ENCODE data around the gene STAU1.
"Not testable (repeated sequence)": the region's sequence is repeated elsewhere in the genome, so short reads cannot be mapped to it uniquely, and the experiment has no call there.

STAU1 gene

DNA sequence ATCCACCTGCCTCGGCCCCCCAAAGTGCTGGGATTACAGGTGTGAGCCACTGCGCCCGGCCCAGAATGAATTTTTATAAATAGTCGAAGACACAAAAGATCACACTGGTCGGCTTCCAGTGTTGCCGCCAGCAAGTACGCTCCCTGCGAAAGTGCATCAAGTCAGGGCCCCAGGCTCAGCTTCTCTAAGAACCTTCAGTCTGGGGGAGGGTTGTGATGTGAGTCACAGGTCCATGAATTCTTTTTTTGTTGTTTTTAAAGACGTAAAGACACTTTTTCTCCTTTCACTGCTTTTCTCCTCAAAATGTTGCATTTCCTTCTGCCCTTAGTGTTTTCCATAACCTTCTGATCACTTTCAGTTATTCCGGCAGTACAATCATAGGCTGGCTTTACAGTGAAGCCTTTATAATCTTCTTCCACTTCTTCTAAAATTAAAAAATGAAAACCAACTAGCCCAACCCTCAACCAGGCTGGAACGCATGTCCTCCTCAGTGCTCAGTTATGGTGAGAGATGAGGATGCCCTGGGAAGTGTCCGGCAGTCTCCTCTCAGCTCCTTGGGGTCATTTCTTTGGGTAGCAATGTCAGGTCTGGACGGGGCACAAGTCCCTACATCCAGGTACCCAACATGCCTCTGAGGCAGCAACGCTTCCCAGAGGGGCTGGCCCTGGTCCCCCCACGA is 75.4 kb downstream of the STAU1 start:
- DNase-seq: no peak

DNA sequence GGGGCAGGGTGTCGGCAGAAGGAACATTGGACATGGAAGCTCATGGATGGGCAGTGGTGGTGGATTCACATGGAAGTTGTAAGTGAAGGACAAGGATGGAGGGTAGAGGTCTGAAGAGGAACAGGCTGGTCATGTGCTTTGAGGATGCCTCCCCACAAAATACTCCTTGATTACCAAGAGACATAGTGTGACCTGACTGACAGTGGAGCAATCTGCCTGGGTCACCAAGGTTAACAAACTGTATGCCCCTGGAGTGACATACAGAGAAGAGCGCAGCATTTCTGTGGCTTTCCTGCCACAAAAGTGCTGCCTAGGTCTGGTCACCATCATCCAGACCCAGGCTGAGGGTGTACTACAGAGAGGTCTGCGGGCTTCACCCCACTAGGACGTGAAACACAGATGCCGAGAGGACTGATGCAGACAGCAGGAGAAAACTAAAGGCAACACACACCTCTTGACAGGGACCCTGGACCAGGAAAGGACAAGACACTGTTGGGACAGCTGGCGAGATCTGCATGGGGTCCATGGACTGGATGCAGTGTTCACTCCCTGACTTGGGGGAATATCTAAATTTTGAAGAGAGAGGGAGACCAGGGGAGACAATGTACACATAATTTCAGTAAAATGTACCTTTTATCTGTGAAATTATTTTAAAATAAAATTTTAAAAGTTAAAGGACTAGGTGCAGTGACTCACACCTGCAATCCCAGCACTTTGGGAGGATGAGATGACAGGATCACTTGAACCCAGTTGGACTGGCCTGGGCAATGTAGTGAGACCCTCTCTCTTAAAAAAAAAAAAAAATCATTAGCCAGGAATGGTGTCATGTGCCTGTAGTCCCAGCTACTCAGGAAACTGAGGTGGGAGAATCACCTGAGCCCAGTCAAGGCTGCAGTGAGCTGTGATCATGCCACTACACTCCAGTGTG is 77.1 kb downstream of the STAU1 start:
- no peak for DNase-seq

DNA sequence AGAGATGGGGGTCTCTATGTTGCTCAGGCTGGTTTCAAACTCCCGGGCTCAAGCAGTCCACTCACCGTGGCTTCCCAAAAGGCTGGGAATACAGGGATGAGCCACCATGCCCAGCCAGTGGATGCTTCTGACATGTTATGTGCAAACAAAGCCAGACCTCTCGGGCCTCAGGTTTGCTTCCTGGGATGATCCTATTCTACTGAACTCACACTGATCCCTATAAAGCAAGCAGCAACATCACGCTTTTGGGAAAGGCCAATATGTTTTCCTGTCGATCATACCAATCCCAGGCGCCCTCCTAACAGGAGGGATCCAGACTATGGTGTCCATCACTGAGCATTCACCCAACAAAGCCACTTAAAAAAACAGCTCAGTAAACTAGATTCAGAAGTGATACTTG is 81.8 kb downstream of the STAU1 start:
- DNase-seq: no peak

DNA sequence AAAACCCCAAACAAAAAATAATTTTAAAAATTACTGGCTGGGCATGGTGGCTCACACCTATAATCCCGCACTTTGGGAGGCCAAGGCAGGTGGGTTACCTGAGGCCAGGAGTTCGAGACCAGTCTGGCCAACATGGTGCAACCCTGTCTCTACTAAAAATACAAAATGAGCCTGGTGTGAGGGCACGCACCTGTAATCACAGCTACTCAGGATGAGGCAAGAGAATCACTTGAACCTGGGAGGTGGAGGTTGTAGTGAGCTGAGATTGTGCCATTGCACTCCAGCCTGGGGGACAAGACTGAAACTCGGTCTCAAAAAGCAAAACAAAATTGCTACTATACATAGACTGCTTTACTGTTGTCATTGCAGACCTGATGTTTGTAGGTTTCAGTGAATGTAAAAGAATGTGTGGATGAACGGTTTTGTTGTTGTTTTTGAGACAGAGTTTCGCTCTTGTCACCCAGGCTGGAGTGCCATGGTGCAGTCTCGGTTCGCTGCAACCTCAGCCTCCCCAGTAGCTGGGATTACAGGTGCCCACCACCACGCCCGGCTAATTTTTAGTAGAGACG is 83.1 kb downstream of the STAU1 start:
- DNase-seq: not testable (repeated sequence)

DNA sequence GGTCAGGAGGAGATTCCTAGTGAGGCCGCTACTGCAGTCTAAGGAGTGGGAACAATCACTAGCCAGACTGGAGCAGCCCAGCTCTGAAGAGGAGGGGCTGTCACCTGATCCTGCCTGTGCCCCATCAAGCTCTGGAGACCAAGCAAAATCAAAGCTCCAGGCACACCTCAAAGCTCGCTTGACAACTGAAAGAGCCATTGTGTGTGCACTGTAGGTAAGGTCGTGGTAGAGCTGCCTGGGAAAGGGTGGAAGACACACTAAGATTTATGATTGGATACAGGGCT is 83.8 kb downstream of the STAU1 start:
- no peak for DNase-seq

DNA sequence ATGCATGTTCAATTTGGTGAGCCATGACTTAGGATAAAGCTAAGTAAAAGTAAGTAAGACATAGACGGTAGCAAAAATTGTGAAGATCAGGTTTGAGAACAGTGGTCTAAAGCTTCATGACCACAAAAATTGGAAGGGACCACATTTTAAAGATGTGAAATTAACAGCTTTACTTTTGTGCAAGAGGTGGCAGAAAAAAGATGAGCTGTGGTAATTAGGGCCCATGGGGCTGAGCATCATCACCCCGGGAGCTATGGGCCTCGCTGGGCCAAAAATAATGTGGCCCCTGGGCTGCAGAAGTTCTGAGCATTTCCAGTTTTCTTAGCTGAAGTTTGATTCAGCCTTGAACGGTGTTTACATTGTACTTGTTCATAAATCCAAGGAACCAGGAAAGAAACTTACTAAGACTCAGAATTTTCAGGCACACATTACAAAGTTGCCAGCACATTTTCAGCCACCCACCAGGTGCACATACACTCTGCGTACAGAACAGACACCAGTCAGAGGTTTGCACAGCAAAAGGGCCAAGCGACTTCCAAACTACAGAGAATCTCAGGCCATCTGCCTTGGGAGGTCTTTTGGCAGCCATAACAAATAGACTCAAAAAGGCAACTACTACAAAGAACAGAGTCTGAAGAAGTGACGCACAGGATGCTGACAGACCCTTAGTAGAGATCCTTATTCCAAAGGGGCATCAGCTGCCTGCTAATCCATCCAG is 84.3 kb downstream of the STAU1 start:
- DNase-seq: no peak

DNA sequence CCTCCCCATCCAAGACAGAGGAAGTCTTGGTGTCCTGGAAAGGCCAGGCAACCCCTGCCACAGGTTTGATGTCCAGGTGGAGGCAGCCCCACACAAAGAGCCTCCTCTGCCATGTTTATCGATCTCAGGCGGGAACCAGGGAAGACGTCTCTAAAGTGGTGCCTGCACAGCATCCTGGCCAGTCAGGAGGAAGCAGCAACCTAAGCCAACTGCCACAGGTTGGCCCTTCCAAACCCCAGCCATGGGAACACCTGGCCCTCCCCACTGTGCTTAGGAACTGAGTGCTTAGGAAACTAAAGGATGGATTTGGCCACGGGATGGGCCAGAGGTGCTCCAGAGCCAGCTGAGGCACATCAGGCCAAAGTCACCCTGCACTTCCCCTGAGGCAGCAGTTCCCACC is 85.1 kb downstream of the STAU1 start:
- no peak for DNase-seq

DNA sequence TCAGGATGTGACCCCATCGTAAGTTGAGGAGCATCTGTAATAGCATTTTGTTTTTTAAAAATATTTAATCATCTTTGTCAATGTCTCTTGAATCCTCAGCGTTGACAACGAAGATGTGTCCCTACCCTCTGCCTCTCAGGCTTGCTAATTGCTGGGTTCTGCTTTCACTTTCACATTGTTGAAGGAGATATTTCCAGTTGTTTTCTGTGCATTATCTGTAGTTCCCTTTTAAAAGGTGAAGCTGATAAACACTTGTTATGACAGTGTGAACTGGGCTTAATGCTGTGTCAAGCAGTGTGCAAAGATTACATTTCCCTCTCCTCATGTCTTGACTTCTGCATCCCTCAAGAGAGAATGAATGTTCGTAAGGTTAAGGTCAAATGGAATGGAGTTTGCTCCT is 87.2 kb downstream of the STAU1 start:
- no peak for DNase-seq

DNA sequence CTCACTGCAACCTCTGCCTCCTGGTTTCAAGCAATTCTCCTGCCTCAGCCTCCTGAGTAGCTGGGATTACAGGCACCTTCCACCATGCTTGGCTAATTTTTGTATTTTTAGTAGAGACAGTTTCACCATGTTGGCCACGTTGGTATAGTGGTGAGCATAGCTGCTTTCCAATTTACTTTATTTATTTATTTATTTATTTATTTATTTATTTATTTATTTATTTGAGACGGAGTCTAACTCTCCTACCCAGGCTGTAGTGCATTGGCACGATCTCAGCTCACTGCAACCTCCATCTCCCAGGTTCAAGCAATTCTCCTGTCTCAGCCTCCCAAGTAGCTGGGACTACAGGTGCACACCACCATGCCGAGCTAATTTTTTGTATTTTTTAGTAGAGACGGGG is 87.8 kb downstream of the STAU1 start:
- DNase-seq: not testable (repeated sequence)

DNA sequence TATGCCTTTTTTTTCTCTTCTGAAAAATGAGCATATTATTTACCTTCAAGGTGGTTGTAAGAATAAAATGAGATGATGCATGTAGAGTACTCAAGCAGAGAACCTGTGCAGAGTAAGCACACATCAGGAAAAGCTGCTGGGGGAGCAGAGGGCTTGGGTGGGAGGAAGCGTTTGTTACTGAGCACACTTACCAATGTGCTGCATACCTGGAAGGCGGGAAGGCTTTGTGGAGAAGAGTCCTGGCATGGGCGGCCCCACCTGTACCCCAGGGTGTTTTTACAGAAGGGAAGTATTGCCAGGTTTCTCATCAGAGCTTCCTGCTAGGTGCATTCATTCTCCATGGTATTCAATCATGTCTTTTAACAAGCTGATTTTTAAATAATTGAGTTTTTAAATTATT is 89.1 kb downstream of the STAU1 start:
- no peak for DNase-seq

DNA sequence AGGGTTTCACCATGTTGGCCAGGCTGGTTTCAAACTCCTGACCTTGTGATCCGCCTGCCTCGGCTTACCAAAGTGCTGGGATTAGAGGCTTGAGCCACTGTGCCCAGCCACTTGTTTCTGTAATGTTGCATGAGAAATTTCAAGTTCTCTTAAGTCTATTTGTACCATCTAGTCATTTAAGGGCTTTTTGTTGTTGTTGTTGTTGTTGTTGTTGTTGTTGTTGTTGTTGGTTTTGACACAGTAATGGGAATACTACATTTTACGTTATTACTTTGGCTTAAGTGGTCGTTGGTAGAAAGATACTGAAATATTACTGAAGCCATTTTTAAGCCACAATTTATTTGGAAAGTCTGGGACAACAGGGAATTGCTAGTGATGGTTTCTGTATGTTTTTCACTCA is 90.0 kb downstream of the STAU1 start:
- no peak for DNase-seq

DNA sequence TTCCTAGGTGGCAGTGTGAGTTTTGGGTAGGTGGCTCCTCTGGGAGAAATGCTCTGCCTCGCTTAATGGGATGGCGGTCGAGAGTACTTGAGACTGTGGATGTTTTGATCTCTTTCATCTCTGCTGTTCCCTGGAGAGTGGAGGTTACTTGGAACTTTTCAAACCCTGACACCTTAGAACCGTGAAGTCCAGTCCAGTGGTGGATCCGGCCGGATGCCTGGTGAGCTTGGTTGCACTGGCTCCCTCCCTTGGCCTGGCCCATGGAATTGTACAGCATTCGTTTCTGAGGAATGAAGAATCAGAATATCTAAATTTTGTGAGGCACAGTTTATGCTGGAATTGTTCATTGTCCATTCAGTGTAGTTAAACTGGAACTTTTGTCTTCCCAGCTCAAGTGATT is 91.0 kb downstream of the STAU1 start:
- DNase-seq: no peak

DNA sequence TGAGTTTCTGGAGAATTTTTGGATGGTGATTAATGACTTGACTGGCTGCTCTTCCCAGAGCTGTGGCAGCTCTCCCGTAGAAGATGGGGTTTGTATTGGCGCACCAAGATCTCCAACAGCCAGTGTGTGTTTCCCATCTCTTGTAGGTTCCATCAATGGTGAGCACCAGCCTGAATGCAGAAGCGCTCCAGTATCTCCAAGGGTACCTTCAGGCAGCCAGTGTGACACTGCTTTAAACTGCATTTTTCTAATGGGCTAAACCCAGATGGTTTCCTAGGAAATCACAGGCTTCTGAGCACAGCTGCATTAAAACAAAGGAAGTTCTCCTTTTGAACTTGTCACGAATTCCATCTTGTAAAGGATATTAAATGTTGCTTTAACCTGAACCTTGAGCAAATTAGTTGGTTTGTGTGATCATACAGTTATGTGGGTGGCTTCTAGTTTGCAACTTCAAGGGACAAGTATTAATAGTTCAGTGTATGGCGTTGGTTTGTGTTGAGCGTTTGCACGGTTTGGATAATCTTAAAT is 91.9 kb downstream of the STAU1 start:
- no peak for DNase-seq

DNA sequence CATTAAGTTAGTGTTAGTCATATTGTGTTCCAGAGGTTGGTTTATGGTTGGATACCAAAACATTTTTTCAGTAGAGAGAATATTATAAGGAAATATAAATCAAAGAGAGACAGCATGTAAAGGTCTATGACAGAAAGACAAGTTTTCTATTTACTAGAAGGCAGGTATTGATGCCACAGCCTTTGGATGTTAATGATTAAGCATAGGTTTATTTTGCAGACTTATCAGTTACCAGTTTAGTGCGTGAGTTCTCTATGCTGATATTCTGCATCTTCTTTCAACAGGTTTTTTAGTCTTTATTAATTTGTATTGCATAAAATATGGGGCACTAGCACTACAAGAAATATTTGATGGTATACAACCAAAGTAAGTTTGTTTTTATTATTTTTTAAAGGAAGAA is 96.4 kb downstream of the STAU1 start:
- DNase-seq: no peak

DNA sequence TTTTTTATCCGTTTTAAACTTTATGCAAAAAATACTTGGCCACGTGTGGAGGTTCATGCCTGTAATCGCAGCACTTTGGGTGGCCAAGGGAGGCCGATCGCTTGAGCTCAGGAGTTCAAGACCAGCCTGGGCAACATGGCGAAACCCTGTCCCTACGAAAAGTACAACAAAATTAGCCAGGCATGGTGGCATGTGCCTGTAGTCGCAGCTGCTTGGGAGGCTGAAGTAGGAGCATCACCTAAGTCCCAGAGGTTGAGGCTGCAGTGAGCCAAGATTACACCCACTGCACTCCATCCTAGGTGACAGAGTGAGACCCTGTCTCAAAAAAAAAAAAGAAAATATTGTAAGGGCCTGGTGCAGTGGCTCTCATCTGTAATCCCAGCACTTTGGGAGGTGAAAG is 97.0 kb downstream of the STAU1 start:
- no peak for DNase-seq

DNA sequence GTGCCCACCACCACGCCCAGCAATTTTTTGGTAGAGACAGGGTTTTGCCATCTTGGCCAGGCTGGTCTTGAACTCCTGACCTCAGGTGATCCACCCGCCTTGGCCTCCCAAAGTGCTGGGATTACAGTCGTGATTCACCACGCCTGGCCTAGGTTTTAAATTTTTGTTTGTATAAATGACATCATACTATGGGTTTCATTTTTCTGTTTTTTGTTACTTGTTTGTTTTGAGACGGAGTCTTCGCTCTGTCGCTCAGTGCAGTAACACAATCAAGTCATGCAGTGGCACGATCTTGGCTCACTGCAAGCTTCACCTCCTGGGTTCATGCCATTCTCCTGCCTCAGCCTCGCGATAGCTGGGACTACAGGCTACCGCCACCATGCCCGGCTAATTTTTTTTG is 105.8 kb downstream of the STAU1 start:
- DNase-seq: not testable (repeated sequence)

DNA sequence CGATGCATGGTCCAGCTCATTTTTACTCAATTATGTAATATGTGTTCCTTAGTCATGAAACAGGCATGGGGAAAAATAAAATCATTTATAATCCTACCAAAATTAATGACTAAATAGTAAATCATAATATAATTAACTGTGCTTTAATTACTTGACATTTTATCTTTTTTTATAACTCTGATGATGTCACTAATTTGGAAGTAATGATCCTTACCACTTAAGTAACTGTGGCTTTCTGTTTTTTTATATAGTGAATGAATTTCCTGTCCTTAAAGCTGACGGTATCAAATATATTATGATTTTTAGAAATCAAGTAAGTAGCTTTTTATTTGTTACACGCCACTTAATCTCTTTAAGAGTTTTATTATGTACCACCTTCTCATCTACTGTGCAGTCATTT is 109.8 kb downstream of the STAU1 start:
- DNase-seq: no peak

DNA sequence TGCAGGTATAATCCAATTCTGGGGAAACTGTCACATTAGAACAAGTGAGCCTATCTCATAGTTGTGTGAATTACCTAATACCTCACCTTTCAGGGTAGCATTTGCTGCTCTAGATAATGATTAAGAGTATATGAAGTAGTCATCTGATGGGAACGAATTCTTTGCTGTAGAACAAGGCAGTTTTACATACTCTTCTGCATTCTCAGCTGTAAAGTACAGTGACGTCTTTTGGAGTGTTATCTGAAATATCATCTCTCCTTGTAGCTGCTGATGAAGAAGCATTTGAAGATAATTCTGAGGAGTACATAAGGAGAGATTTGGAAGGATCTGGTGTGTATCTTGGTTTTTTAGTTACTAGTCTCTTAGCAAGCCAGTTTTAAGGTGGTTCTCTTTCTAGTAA is 113.6 kb downstream of the STAU1 start:
- no peak for DNase-seq
